ENCODE measurements around the gene RALGAPA2.

DNA sequence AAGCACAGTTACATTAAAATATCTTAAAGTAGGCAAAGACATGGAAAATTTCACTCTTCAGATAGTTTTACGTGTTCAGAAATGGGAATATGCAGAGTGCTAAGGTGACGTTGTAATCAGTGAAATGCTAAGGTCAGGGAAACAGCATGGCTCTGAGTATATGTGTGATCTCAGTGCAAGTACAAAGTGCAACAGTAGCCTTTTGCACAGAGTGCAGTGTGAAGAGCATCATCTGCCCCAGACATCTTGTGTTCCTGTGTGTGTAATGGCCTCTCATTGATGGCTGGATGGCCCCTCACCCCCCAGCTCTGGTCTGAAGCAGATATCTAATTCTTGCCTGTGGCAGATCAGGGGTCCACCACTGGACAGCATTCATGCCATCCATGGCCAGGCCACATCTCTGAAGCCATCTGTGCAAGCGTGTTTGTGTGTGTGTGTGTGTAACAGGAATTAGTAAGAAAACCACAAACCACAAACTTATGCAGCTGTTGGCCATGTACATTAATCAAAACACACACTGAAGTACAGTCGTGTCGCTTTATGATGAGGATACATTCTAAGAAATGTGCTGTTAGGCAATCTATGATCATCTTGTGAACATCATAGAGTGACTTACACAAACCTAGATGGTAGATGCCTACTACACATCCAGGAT, 165.1 kb downstream of the RALGAPA2 start:
- TF ChIP-seq, protein P1, sequence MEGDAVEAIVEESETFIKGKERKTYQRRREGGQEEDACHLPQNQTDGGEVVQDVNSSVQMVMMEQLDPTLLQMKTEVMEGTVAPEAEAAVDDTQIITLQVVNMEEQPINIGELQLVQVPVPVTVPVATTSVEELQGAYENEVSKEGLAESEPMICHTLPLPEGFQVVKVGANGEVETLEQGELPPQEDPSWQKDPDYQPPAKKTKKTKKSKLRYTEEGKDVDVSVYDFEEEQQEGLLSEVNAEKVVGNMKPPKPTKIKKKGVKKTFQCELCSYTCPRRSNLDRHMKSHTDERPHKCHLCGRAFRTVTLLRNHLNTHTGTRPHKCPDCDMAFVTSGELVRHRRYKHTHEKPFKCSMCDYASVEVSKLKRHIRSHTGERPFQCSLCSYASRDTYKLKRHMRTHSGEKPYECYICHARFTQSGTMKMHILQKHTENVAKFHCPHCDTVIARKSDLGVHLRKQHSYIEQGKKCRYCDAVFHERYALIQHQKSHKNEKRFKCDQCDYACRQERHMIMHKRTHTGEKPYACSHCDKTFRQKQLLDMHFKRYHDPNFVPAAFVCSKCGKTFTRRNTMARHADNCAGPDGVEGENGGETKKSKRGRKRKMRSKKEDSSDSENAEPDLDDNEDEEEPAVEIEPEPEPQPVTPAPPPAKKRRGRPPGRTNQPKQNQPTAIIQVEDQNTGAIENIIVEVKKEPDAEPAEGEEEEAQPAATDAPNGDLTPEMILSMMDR (IDR thresholded peaks at IDR 0.05): no peak
- TF ChIP-seq, protein P2, sequence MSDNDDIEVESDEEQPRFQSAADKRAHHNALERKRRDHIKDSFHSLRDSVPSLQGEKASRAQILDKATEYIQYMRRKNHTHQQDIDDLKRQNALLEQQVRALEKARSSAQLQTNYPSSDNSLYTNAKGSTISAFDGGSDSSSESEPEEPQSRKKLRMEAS (IDR thresholded peaks at IDR 0.05): no peak
- TF ChIP-seq, protein P3, sequence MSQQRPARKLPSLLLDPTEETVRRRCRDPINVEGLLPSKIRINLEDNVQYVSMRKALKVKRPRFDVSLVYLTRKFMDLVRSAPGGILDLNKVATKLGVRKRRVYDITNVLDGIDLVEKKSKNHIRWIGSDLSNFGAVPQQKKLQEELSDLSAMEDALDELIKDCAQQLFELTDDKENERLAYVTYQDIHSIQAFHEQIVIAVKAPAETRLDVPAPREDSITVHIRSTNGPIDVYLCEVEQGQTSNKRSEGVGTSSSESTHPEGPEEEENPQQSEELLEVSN (IDR thresholded peaks at IDR 0.05; ENCODE audit: borderline replicate concordance, low read depth): no peak
- TF ChIP-seq, protein P4, sequence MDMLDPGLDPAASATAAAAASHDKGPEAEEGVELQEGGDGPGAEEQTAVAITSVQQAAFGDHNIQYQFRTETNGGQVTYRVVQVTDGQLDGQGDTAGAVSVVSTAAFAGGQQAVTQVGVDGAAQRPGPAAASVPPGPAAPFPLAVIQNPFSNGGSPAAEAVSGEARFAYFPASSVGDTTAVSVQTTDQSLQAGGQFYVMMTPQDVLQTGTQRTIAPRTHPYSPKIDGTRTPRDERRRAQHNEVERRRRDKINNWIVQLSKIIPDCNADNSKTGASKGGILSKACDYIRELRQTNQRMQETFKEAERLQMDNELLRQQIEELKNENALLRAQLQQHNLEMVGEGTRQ (IDR thresholded peaks at IDR 0.05): no peak
- TF ChIP-seq MAFK (IDR thresholded peaks at IDR 0.05; ENCODE audit: partially characterized antibody) (no peak), RCOR1 (IDR thresholded peaks at IDR 0.05; ENCODE audit: low read depth, low read length) (no peak), EHMT2 (IDR thresholded peaks at IDR 0.05; ENCODE audit: low read depth) (no peak), NR3C1 (IDR thresholded peaks at IDR 0.05) (no peak)
- TF ChIP-seq, protein P5, sequence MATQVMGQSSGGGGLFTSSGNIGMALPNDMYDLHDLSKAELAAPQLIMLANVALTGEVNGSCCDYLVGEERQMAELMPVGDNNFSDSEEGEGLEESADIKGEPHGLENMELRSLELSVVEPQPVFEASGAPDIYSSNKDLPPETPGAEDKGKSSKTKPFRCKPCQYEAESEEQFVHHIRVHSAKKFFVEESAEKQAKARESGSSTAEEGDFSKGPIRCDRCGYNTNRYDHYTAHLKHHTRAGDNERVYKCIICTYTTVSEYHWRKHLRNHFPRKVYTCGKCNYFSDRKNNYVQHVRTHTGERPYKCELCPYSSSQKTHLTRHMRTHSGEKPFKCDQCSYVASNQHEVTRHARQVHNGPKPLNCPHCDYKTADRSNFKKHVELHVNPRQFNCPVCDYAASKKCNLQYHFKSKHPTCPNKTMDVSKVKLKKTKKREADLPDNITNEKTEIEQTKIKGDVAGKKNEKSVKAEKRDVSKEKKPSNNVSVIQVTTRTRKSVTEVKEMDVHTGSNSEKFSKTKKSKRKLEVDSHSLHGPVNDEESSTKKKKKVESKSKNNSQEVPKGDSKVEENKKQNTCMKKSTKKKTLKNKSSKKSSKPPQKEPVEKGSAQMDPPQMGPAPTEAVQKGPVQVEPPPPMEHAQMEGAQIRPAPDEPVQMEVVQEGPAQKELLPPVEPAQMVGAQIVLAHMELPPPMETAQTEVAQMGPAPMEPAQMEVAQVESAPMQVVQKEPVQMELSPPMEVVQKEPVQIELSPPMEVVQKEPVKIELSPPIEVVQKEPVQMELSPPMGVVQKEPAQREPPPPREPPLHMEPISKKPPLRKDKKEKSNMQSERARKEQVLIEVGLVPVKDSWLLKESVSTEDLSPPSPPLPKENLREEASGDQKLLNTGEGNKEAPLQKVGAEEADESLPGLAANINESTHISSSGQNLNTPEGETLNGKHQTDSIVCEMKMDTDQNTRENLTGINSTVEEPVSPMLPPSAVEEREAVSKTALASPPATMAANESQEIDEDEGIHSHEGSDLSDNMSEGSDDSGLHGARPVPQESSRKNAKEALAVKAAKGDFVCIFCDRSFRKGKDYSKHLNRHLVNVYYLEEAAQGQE (IDR thresholded peaks at IDR 0.05): no peak
